Caco-2 (cell line): ENCODE results near the gene NPHP4. TPM values are rescaled to one million over a fixed set of nuclear protein-coding genes. Genes with fewer than 3 reads are reported as not detected.

Experiments used
- BruUV-seq: library from RNA; stranded (reverse); fragments of 400-500 nt; replicated peaks from 2 replicates; lab custom pipeline; 2021; lab: Mats Ljungman, UMichigan
- CTCF ChIA-PET: fragments of 300-600 bp; sonication (Branson Sonifier 250); formaldehyde crosslinking; loops from one replicate; lab custom pipeline; 2022; ENCODE audit warnings: antibody characterized with exemption; lab: Charles Lee
- POLR2A ChIA-PET: fragments of 300-600 bp; sonication (Branson Sonifier 250); formaldehyde crosslinking; loops from one replicate; lab custom pipeline; 2022; ENCODE audit warnings: antibody characterized with exemption; lab: Charles Lee
- DNase-seq, 2 experiments: peaks; one replicate each; pipeline versions ENCODE4 v3.0.0 to v3.0.0-alpha.2; 2020 to 2022
- H3K27me3 ChIP-seq: replicated peaks from 2 replicates; pipeline ENCODE4 v1.6.0; 2011; ENCODE audit warnings: low read length; ENCODE audit not compliant: control insufficient read depth, insufficient read depth
- H3K36me3 ChIP-seq: 2 replicates; pipeline ENCODE4 v1.5.1; 2011; ENCODE audit warnings: low read length; ENCODE audit not compliant: control insufficient read depth, insufficient read depth
- H3K4me1 ChIP-seq: fragments of 250-450 bp; sonication (Bioruptor Pico); 2 replicates; pipeline ENCODE4 v1.5.1; 2020; ENCODE audit warnings: mild to moderate bottlenecking
- H3K4me3 ChIP-seq: 2 replicates; pipeline ENCODE4 v1.5.1; 2011; ENCODE audit warnings: low read depth, mild to moderate bottlenecking, control low read depth, low read length
- H3K9me3 ChIP-seq: fragments of 250-450 bp; sonication (Bioruptor Pico); 2 replicates; pipeline ENCODE4 v1.5.1; 2020; ENCODE audit warnings: mild to moderate bottlenecking, moderate library complexity
- H3K27ac Mint-ChIP-seq: one replicate; pipeline ENCODE4 v1.8.0; 2022; ENCODE audit warnings: mixed read lengths; ENCODE audit not compliant: unreplicated experiment
- H3K27me3 Mint-ChIP-seq: one replicate; pipeline ENCODE4 v1.8.0; 2022; ENCODE audit warnings: mixed read lengths; ENCODE audit not compliant: insufficient read depth, unreplicated experiment
- H3K36me3 Mint-ChIP-seq: one replicate; pipeline ENCODE4 v1.8.0; 2022; ENCODE audit warnings: mild to moderate bottlenecking, mixed read lengths; ENCODE audit not compliant: insufficient read depth, unreplicated experiment
- H3K4me1 Mint-ChIP-seq: one replicate; pipeline ENCODE4 v1.8.0; 2022; ENCODE audit warnings: low read depth, mixed read lengths; ENCODE audit not compliant: unreplicated experiment
- H3K4me3 Mint-ChIP-seq: one replicate; pipeline ENCODE4 v1.8.0; 2022; ENCODE audit warnings: mild to moderate bottlenecking, moderate library complexity, mixed read lengths; ENCODE audit not compliant: unreplicated experiment
- H3K9me3 Mint-ChIP-seq: one replicate; pipeline ENCODE4 v1.8.0; 2022; ENCODE audit warnings: mixed read lengths; ENCODE audit not compliant: unreplicated experiment
- CTCF ChIP-seq, 2 experiments: fragments of 200-600 bp in 1 of 2; IDR thresholded peaks; 1 replicate in 1 of 2; 2 replicates in 1 of 2; pipeline versions ENCODE4 v1.5.1 to v1.8.0; 2011 to 2022; ENCODE audit warnings: antibody characterized with exemption in 1 of 2, control low read depth in 1 of 2, inconsistent platforms in 1 of 2, low read depth in 1 of 2, low read length in 1 of 2, mild to moderate bottlenecking in 1 of 2, moderate library complexity in 1 of 2; ENCODE audit not compliant: insufficient read depth in 1 of 2, severe bottlenecking in 1 of 2, unreplicated experiment in 1 of 2
- intact Hi-C: fragments of 100-400 bp; cut with micrococcal nuclease; formaldehyde crosslinking; loops from one replicate; pipeline ENCODE4 v1.10.0; 2022; ENCODE audit not compliant: unreplicated experiment
- total RNA-seq: library from RNA; stranded (reverse); gene quantifications from 2 replicates; pipeline ENCODE4 v1.2.3, GENCODE V29; 2022

The NPHP4 gene
- total RNA-seq, 1 experiment from 2014 or later = 12.3 TPM

GRCh38 chr1:5962265-5963105, 29.7 kb downstream of the NPHP4 start:
- H3K36me3 Mint-ChIP-seq = no peaks in the 10 kb centered on the region

GRCh38 chr1:5961601-5962000, 30.6 kb downstream of the NPHP4 start:
- CTCF ChIA-PET = no interaction called here
- no peak overlapping the region for H3K4me3 ChIP-seq
- no peak for TF ChIP-seq CTCF (IDR thresholded peaks at IDR 0.05; ENCODE audit: insufficient read depth in 1 of 2, low read depth in 1 of 2, low read length in 1 of 2, severe bottlenecking in 1 of 2, unreplicated experiment in 1 of 2)
- Mint-ChIP-seq H3K36me3 (no peaks in the 10 kb centered on the region), H3K9me3 (no peaks in the 10 kb centered on the region), H3K4me1 (no peaks in the 10 kb centered on the region), H3K4me3 (no peak overlapping the region), H3K27ac (no peak overlapping the region), H3K27me3 (no peaks in the 10 kb centered on the region)
- POLR2A ChIA-PET = no interaction called here
- no peaks in the 10 kb centered on the region for H3K4me1 ChIP-seq
- no TSS peak for BruUV-seq
- no peaks in the 10 kb centered on the region; the same call in 1 of the 2 replicates for H3K36me3 ChIP-seq
- H3K27me3 ChIP-seq = no peaks in the 10 kb centered on the region
- intact Hi-C loops = no loop called here
- no peak for DNase-seq
- no peaks in the 10 kb centered on the region for H3K9me3 ChIP-seq

More at GRCh38 chr1:5962265-5963105, 29.7 kb downstream of the NPHP4 start:
- Histone ChIP-seq H3K9me3 (no peaks in the 10 kb centered on the region), H3K36me3 (no peaks in the 10 kb centered on the region; the same call in 1 of the 2 replicates), H3K27me3 (no peaks in the 10 kb centered on the region), H3K4me1 (no peaks in the 10 kb centered on the region), H3K4me3 (no peak overlapping the region)
- Mint-ChIP-seq H3K27ac (no peak overlapping the region), H3K27me3 (no peaks in the 10 kb centered on the region), H3K9me3 (no peaks in the 10 kb centered on the region), H3K4me3 (no peak overlapping the region), H3K4me1 (no peaks in the 10 kb centered on the region)
- TF ChIP-seq CTCF (IDR thresholded peaks at IDR 0.05; ENCODE audit: insufficient read depth in 1 of 2, low read depth in 1 of 2, low read length in 1 of 2, severe bottlenecking in 1 of 2, unreplicated experiment in 1 of 2) = no peak
- intact Hi-C loops = no loop called here
- ChIA-PET POLR2A (no interaction called here), CTCF (no interaction called here)
- no TSS peak for BruUV-seq
- no peak for DNase-seq

GRCh38 chr1:5960336-5960735, 31.9 kb downstream of the NPHP4 start:
- no peaks in the 10 kb centered on the region for H3K9me3 Mint-ChIP-seq
- intact Hi-C loops = no loop called here
- H3K4me1 Mint-ChIP-seq = peaks cover 5% of the 10 kb centered on the region
- Histone ChIP-seq H3K4me1 (no peaks in the 10 kb centered on the region), H3K9me3 (no peaks in the 10 kb centered on the region), H3K36me3 (no peaks in the 10 kb centered on the region; the same call in 1 of the 2 replicates), H3K4me3 (no peak overlapping the region), H3K27me3 (no peaks in the 10 kb centered on the region)
- CTCF ChIA-PET = no interaction called here
- H3K36me3 Mint-ChIP-seq = no peaks in the 10 kb centered on the region
- POLR2A ChIA-PET = no interaction called here
- DNase-seq = no peak
- no peak overlapping the region for H3K27ac Mint-ChIP-seq
- H3K27me3 Mint-ChIP-seq = no peaks in the 10 kb centered on the region
- no peak overlapping the region for H3K4me3 Mint-ChIP-seq
- TF ChIP-seq CTCF (IDR thresholded peaks at IDR 0.05; ENCODE audit: insufficient read depth in 1 of 2, low read depth in 1 of 2, low read length in 1 of 2, severe bottlenecking in 1 of 2, unreplicated experiment in 1 of 2) = no peak
- BruUV-seq = no TSS peak
